Stimulated activated CD4-positive, alpha-beta T cell treated with anti-CD3 and anti-CD28 coated beads, Interleukin-4, amount 100 ng/mL, for 1 hour (primary cell): ENCODE data around the gene CORO7.
A peak's percentile ranks its signal among the peaks of the same experiment; 100 is the strongest.

Experiments used
- DNase-seq: peaks from one replicate; pipeline ENCODE4 v3.0.0-alpha.2; 2020

Gene CORO7

GRCh38 chr16:4383591-4384444, 32.6 kb downstream of the CORO7 start:
- no peak for DNase-seq

GRCh38 chr16:4382795-4383357, 33.5 kb downstream of the CORO7 start:
- no peak for DNase-seq

GRCh38 chr16:4381935-4382794, 34.2 kb downstream of the CORO7 start:
- no peak for DNase-seq

- DNase-seq, result no peak
Measured at GRCh38 chr16:4381072-4381934, 35.1 kb downstream of the CORO7 start.

- no peak for DNase-seq
Measured at GRCh38 chr16:4380119-4381063, 36.0 kb downstream of the CORO7 start.

GRCh38 chr16:4378999-4379690, 37.3 kb downstream of the CORO7 start:
- no peak for DNase-seq

- DNase-seq, result no peak
Measured at GRCh38 chr16:4378161-4378666, 38.2 kb downstream of the CORO7 start.

GRCh38 chr16:4377573-4378154, 38.7 kb downstream of the CORO7 start:
- DNase-seq, result no peak

- DNase-seq, result no peak
Measured at GRCh38 chr16:4376893-4377572, 39.4 kb downstream of the CORO7 start.

- DNase-seq, result no peak
Measured at GRCh38 chr16:4376126-4376892, 40.1 kb downstream of the CORO7 start.

GRCh38 chr16:4375717-4376116, 40.7 kb downstream of the CORO7 start:
- DNase-seq, result no peak

GRCh38 chr16:4373909-4374742, 42.3 kb downstream of the CORO7 start:
- no peak for DNase-seq

GRCh38 chr16:4373356-4373908, 43.0 kb downstream of the CORO7 start:
- DNase-seq, result no peak

- DNase-seq, result no peak
Measured at GRCh38 chr16:4372578-4373355, 43.6 kb downstream of the CORO7 start.

- DNase-seq, result peak; percentile 22
Measured at GRCh38 chr16:4372001-4372577, 44.3 kb downstream of the CORO7 start.

- DNase-seq, result peak; percentile 76
Measured at GRCh38 chr16:4371357-4372000, 44.9 kb downstream of the CORO7 start, which contains the start of gene VASN. VASN (plus strand) TSS chr16:4371848; CDS start chr16:4380878, 9,030 bp downstream.
